ENCODE data around the gene GSTO1. TPM values are rescaled to one million over a fixed set of nuclear protein-coding genes. Genes with fewer than 3 reads are reported as not detected.

The GSTO1 gene
- total and polyA plus RNA-seq, 2 of the 13 experiments (the other 11 are each of a cell fraction or from before 2014, with no cell fraction given): 228 to 300 TPM

DNA sequence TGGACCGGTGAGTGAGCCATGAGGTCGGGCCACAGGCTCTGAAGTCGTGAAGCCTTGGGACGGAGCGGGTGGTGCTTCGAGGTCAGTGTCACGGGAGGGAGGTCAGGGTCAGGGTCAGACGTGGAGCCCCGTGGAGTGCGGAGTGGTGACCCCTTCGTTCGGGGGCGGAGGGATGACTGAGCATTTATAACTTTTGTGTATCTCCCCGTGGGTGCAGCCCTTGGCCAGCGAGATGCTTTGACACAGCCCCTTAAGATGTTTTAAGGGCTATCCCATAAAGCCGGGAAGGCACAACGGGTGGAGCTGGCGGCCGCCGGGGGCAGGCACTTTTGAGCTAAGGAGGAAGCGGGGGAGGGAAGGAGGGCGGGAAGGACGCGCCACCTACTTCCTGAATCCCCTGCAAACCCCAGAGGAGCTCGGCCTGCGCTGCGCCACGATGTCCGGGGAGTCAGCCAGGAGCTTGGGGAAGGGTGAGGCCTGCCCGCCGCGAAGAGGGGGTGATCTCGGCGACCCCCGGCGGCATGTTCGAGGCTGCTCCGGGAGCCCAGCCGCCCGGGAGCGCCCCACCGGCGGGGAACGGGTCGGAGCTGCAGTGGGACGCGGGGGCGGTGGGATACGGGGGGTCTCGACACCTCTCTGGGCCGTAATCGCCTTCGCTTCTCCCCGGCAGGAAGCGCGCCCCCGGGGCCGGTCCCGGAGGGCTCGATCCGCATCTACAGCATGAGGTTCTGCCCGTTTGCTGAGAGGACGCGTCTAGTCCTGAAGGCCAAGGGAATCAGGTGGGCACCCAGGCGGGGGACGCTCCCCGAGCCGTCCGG, at the start of gene GSTO1 (continued):
- TF ChIP-seq, protein P1, sequence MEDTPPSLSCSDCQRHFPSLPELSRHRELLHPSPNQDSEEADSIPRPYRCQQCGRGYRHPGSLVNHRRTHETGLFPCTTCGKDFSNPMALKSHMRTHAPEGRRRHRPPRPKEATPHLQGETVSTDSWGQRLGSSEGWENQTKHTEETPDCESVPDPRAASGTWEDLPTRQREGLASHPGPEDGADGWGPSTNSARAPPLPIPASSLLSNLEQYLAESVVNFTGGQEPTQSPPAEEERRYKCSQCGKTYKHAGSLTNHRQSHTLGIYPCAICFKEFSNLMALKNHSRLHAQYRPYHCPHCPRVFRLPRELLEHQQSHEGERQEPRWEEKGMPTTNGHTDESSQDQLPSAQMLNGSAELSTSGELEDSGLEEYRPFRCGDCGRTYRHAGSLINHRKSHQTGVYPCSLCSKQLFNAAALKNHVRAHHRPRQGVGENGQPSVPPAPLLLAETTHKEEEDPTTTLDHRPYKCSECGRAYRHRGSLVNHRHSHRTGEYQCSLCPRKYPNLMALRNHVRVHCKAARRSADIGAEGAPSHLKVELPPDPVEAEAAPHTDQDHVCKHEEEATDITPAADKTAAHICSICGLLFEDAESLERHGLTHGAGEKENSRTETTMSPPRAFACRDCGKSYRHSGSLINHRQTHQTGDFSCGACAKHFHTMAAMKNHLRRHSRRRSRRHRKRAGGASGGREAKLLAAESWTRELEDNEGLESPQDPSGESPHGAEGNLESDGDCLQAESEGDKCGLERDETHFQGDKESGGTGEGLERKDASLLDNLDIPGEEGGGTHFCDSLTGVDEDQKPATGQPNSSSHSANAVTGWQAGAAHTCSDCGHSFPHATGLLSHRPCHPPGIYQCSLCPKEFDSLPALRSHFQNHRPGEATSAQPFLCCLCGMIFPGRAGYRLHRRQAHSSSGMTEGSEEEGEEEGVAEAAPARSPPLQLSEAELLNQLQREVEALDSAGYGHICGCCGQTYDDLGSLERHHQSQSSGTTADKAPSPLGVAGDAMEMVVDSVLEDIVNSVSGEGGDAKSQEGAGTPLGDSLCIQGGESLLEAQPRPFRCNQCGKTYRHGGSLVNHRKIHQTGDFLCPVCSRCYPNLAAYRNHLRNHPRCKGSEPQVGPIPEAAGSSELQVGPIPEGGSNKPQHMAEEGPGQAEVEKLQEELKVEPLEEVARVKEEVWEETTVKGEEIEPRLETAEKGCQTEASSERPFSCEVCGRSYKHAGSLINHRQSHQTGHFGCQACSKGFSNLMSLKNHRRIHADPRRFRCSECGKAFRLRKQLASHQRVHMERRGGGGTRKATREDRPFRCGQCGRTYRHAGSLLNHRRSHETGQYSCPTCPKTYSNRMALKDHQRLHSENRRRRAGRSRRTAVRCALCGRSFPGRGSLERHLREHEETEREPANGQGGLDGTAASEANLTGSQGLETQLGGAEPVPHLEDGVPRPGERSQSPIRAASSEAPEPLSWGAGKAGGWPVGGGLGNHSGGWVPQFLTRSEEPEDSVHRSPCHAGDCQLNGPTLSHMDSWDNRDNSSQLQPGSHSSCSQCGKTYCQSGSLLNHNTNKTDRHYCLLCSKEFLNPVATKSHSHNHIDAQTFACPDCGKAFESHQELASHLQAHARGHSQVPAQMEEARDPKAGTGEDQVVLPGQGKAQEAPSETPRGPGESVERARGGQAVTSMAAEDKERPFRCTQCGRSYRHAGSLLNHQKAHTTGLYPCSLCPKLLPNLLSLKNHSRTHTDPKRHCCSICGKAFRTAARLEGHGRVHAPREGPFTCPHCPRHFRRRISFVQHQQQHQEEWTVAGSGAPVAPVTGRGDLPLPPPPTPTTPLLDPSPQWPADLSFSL (CRISPR knock-in tag; IDR thresholded peaks at IDR 0.05): 0 out of 2 replicates have a peak, but pooled peaks have one; percentile 20
- TF ChIP-seq ZFY (CRISPR knock-in tag; IDR thresholded peaks at IDR 0.05): peak; percentile 76
- TF ChIP-seq ZSCAN20 (CRISPR knock-in tag; IDR thresholded peaks at IDR 0.05; ENCODE audit: borderline replicate concordance): no peak
- TF ChIP-seq NR2C2 (CRISPR knock-in tag; IDR thresholded peaks at IDR 0.05; ENCODE audit: borderline replicate concordance): peak; percentile 58
- TF ChIP-seq BHLHE40 (IDR thresholded peaks at IDR 0.05; ENCODE audit: low read length): 0 out of 2 replicates have a peak, but pooled peaks have one; percentile 32
- TF ChIP-seq, protein P2, sequence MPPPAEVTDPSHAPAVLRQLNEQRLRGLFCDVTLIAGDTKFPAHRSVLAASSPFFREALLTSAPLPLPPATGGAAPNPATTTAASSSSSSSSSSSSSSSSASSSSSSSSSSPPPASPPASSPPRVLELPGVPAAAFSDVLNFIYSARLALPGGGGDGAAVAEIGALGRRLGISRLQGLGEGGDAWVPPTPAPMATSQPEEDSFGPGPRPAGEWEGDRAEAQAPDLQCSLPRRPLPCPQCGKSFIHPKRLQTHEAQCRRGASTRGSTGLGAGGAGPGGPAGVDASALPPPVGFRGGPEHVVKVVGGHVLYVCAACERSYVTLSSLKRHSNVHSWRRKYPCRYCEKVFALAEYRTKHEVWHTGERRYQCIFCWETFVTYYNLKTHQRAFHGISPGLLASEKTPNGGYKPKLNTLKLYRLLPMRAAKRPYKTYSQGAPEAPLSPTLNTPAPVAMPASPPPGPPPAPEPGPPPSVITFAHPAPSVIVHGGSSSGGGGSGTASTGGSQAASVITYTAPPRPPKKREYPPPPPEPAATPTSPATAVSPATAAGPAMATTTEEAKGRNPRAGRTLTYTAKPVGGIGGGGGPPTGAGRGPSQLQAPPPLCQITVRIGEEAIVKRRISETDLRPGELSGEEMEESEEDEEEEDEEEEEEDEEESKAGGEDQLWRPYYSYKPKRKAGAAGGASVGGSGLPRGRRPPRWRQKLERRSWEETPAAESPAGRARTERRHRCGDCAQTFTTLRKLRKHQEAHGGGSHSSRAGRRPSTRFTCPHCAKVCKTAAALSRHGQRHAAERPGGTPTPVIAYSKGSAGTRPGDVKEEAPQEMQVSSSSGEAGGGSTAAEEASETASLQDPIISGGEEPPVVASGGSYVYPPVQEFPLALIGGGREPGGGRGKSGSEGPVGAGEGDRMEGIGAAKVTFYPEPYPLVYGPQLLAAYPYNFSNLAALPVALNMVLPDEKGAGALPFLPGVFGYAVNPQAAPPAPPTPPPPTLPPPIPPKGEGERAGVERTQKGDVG (CRISPR knock-in tag; IDR thresholded peaks at IDR 0.05; ENCODE audit: borderline replicate concordance): peak; percentile 44; the same call in 1 of the 2 replicates
- no peak for TF ChIP-seq PHF5A (CRISPR knock-in tag; IDR thresholded peaks at IDR 0.05; ENCODE audit: low read depth, unreplicated experiment)
- TF ChIP-seq, protein P3, sequence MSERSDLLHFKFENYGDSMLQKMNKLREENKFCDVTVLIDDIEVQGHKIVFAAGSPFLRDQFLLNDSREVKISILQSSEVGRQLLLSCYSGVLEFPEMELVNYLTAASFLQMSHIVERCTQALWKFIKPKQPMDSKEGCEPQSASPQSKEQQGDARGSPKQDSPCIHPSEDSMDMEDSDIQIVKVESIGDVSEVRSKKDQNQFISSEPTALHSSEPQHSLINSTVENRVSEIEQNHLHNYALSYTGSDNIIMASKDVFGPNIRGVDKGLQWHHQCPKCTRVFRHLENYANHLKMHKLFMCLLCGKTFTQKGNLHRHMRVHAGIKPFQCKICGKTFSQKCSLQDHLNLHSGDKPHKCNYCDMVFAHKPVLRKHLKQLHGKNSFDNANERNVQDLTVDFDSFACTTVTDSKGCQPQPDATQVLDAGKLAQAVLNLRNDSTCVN (CRISPR knock-in tag; IDR thresholded peaks at IDR 0.05; ENCODE audit: borderline replicate concordance): peak; percentile 13; the same call in 1 of the 2 replicates
- TF ChIP-seq, protein P4, sequence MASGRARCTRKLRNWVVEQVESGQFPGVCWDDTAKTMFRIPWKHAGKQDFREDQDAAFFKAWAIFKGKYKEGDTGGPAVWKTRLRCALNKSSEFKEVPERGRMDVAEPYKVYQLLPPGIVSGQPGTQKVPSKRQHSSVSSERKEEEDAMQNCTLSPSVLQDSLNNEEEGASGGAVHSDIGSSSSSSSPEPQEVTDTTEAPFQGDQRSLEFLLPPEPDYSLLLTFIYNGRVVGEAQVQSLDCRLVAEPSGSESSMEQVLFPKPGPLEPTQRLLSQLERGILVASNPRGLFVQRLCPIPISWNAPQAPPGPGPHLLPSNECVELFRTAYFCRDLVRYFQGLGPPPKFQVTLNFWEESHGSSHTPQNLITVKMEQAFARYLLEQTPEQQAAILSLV (CRISPR knock-in tag; IDR thresholded peaks at IDR 0.05; ENCODE audit: borderline replicate concordance): 0 out of 2 replicates have a peak, but pooled peaks have one; percentile 40
- no peak for TF ChIP-seq ZNF780A (CRISPR knock-in tag; IDR thresholded peaks at IDR 0.05)

Measured in HepG2 (cell line).